GM21528 (cell line): ENCODE results near the gene CABLES1.
A peak's percentile ranks its signal among the peaks of the same experiment; 100 is the strongest.

Experiments
- ATAC-seq: cut with Tn5 transposase; IDR thresholded peaks from one replicate; pipeline ENCODE4 v1.9.1; 2021; ENCODE audit warnings: mild to moderate bottlenecking, moderate library complexity; ENCODE audit not compliant: unreplicated experiment, low FRiP score

CABLES1 gene

GRCh38 chr18:23210526-23210925 is 75.2 kb downstream of the CABLES1 start:
- ATAC-seq: no peak

- no peak for ATAC-seq
Observed at GRCh38 chr18:23211146-23211545, 75.9 kb downstream of the CABLES1 start.

- ATAC-seq: no peak
Observed at GRCh38 chr18:23212161-23212560, 76.9 kb downstream of the CABLES1 start.

GRCh38 chr18:23213200-23213599 is 77.9 kb downstream of the CABLES1 start:
- no peak for ATAC-seq

- no peak for ATAC-seq
Observed at GRCh38 chr18:23217781-23218180, 82.5 kb downstream of the CABLES1 start.

- no peak for ATAC-seq
Observed at GRCh38 chr18:23220355-23220754, 85.1 kb downstream of the CABLES1 start.

GRCh38 chr18:23223641-23224040 is 88.4 kb downstream of the CABLES1 start:
- no peak for ATAC-seq

GRCh38 chr18:23225503-23225902 is 90.2 kb downstream of the CABLES1 start:
- no peak for ATAC-seq

GRCh38 chr18:23226391-23226790 is 91.1 kb downstream of the CABLES1 start:
- no peak for ATAC-seq

- no peak for ATAC-seq
Observed at GRCh38 chr18:23226930-23227725, 91.8 kb downstream of the CABLES1 start.

GRCh38 chr18:23227726-23228070 is 92.4 kb downstream of the CABLES1 start:
- ATAC-seq: no peak

GRCh38 chr18:23228102-23229061 is 93.1 kb downstream of the CABLES1 start:
- peak; percentile 32 for ATAC-seq

- no peak for ATAC-seq
Observed at GRCh38 chr18:23229472-23229871, 94.2 kb downstream of the CABLES1 start.

GRCh38 chr18:23230686-23231085 is 95.4 kb downstream of the CABLES1 start:
- no peak for ATAC-seq

GRCh38 chr18:23231340-23232021 is 96.2 kb downstream of the CABLES1 start:
- peak; percentile 85 for ATAC-seq

- no peak for ATAC-seq
Observed at GRCh38 chr18:23232331-23232730, 97.0 kb downstream of the CABLES1 start.

GRCh38 chr18:23234619-23235018 is 99.3 kb downstream of the CABLES1 start:
- ATAC-seq: no peak

GRCh38 chr18:23235336-23235735 is 100.1 kb downstream of the CABLES1 start:
- ATAC-seq: no peak

GRCh38 chr18:23235860-23236259 is 100.6 kb downstream of the CABLES1 start:
- no peak for ATAC-seq

GRCh38 chr18:23236876-23237468 is 101.7 kb downstream of the CABLES1 start:
- no peak for ATAC-seq
